ENCODE data around the gene DLGAP1. TPM values are rescaled to one million over a fixed set of nuclear protein-coding genes. Genes with fewer than 3 reads are reported as not detected.
"Not testable (repeated sequence)": the region's sequence is repeated elsewhere in the genome, so short reads cannot be mapped to it uniquely, and the experiment has no call there.

Gene DLGAP1
- total RNA-seq, 4 donors from 2014 or later: 2.0 to 4.7 (median 2.1) TPM; not detected in 1

DNA sequence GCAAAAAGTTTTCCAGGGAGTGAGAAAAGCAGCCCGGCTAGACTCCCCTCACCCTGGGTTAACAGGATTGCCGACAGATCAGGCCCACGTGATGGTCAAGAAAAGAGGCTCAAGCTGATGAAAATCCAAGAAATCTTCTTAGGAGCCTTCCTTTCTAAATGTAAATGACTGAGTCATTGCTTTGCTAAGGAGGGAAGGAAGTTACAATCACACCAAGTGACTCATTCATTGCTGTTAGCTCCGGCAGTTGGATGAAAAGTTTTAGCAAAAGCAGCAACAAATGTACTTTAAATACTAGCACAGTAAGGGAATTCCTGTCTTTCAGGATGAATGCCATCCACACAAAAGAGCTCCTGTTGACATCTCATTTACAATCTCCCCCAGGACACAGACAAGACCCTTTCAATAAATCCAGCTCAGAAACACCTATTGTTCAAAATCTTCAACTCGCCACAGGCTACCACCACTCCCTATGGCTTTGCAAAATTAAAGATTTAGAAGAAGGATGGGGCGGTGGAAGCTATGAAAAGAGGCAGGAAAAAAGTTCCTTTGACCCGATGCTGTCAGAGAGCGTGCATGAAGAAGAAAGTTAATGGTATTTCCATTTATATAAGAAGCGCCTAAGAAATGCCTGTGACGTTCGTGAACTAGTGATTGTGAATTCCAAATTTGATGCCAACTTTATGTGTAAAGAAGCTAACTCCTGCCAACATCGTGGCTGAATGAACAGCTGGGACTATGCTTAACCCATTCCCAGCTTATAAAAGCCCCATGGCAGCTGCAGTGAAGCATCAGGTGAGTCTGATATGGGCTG lies 851.5 kb downstream of the DLGAP1 start:
- peaks cover 48% of the 10 kb centered on the region for H3K4me1 ChIP-seq
- peak overlapping the region; percentile 43 for H3K4me3 ChIP-seq
- TF ChIP-seq POLR2A (IDR thresholded peaks at IDR 0.05): peak in 1 of 2 donors; percentile 30
- TF ChIP-seq EP300 (IDR thresholded peaks at IDR 0.05): no peak
- 7% methylated on average over 12 of the region's 12 CpGs for WGBS
- no peaks in the 10 kb centered on the region for H3K27me3 ChIP-seq
- H3K36me3 ChIP-seq: no peaks in the 10 kb centered on the region
- H3K9me3 ChIP-seq: no peaks in the 10 kb centered on the region
- no peak for DNase-seq (ENCODE audit: low spot score in 2 of 2)
- peak overlapping the region; percentile 92 for H3K27ac ChIP-seq

- peaks cover 67% of the 10 kb centered on the region for H3K4me1 ChIP-seq
- 93% methylated on average over 12 of the region's 12 CpGs for WGBS
- H3K27ac ChIP-seq; H3K36me3 ChIP-seq; H3K4me3 ChIP-seq; H3K9me3 ChIP-seq; H3K27me3 ChIP-seq; DNase-seq (ENCODE audit: low spot score in 2 of 2): not testable (repeated sequence)
Observed at GRCh38 chr18:3601106-3601755, 853.9 kb downstream of the DLGAP1 start.

DNA sequence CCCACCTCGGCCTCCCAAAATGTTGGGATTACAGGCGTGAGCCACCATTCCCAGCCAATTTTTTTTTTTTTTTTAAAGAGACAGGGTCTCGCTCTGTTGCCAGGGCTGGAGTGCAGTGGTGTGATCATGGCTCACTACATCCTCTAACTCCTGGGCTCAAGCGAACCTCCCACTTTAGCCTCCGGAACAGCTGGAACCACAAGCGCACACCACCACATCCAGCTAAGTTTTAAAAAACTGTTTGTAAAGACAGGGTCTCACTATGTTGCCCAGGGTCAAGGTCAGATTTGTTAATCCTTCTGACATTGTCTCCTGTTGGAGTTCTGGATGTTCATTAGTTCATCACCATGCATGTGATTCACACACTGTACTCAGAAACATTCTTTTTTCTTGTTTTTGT lies 855.2 kb downstream of the DLGAP1 start:
- Histone ChIP-seq H3K4me3 (no peak overlapping the region), H3K9me3 (no peaks in the 10 kb centered on the region), H3K36me3 (no peaks in the 10 kb centered on the region), H3K27ac (no peak overlapping the region), H3K27me3 (no peaks in the 10 kb centered on the region), H3K4me1 (peaks cover 68% of the 10 kb centered on the region)
- TF ChIP-seq POLR2AphosphoS5 (IDR thresholded peaks at IDR 0.05): no peak
- no peak for TF ChIP-seq CTCF (IDR thresholded peaks at IDR 0.05)
- no peak for TF ChIP-seq EP300 (IDR thresholded peaks at IDR 0.05)
- no peak for TF ChIP-seq POLR2A (IDR thresholded peaks at IDR 0.05)
- DNase-seq (ENCODE audit: low spot score in 2 of 2): no peak
- WGBS: 89% methylated on average over 6 of the region's 6 CpGs

DNA sequence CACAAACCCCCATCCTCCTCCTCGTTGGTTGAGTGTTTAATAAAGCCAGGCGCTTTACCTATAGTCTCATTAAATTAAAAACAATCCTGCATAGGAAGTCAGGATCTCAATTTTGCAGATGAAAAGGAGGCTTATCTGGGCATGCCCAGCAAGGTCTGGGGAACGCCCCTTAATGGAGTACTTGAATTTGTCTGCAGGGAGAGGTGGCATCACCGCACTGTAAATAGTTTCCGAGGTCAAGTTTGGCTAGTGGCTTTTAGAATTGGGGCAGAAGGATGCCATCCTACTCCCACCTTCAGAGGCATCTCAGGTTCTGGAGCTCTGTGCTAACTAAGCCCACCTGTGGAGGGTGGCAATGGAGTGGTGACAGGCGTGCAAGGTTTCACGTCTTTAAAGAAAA lies 855.9 kb downstream of the DLGAP1 start:
- Histone ChIP-seq H3K4me3 (no peak overlapping the region), H3K36me3 (no peaks in the 10 kb centered on the region), H3K4me1 (peaks cover 67% of the 10 kb centered on the region), H3K27ac (no peak overlapping the region), H3K9me3 (no peaks in the 10 kb centered on the region), H3K27me3 (no peaks in the 10 kb centered on the region)
- DNase-seq (ENCODE audit: low spot score in 2 of 2): peak in 1 of 2 donors; percentile 16
- TF ChIP-seq POLR2A (IDR thresholded peaks at IDR 0.05) (no peak), EP300 (IDR thresholded peaks at IDR 0.05) (no peak), CTCF (IDR thresholded peaks at IDR 0.05) (no peak), POLR2AphosphoS5 (IDR thresholded peaks at IDR 0.05) (no peak)
- WGBS: 68% methylated on average over 7 of the region's 7 CpGs

DNA sequence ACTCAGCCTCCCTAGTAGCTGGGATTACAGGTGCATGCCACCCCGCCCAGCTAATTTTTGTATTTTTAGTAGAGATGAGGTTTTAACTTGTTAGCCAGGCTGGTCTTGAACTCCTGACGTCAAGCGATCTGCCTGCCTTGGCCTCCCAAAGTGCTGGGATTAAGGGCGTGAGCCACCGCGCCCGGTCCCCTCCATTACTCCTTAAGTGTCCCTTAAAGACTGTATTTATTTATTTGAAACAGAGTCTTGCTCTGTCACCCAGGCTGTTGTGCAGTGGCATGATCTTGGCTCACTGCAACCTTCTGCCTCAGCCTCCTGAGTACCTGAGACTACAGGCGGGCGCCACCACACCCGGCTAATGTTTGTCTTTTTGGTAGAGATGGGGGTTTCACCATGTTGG lies 856.5 kb downstream of the DLGAP1 start:
- peaks cover 62% of the 10 kb centered on the region for H3K4me1 ChIP-seq
- TF ChIP-seq POLR2A (IDR thresholded peaks at IDR 0.05): no peak
- no peak for TF ChIP-seq POLR2AphosphoS5 (IDR thresholded peaks at IDR 0.05)
- TF ChIP-seq CTCF (IDR thresholded peaks at IDR 0.05): no peak
- no peak for TF ChIP-seq EP300 (IDR thresholded peaks at IDR 0.05)
- no peaks in the 10 kb centered on the region for H3K36me3 ChIP-seq
- no peaks in the 10 kb centered on the region for H3K27me3 ChIP-seq
- no peak overlapping the region for H3K27ac ChIP-seq
- H3K4me3 ChIP-seq: no peak overlapping the region
- no peaks in the 10 kb centered on the region for H3K9me3 ChIP-seq
- peak in 1 of 2 donors; percentile 36 for DNase-seq (ENCODE audit: low spot score in 2 of 2)
- 95% methylated on average over 10 of the region's 10 CpGs for WGBS
